ENCODE results near the gene MYOD1.

GRCh38 chr11:17746096-17746495 is 26.7 kb downstream of the MYOD1 start:
- TF ChIP-seq EZH2 (IDR thresholded peaks at IDR 0.05; ENCODE audit: borderline replicate concordance, low read length) = no peak
- no peak for TF ChIP-seq CTCF (IDR thresholded peaks at IDR 0.05; ENCODE audit: low read length)

All from OCI-LY1 (cell line).